Measurements from ENCODE around the gene NBR1. TPM values are rescaled to one million over a fixed set of nuclear protein-coding genes. Genes with fewer than 3 reads are reported as not detected.
"Not testable (repeated sequence)": the region's sequence is repeated elsewhere in the genome, so short reads cannot be mapped to it uniquely, and the experiment has no call there.

Gene NBR1
- total RNA-seq, 2 experiments from 2014 or later: 62.0 to 65.9 TPM

DNA sequence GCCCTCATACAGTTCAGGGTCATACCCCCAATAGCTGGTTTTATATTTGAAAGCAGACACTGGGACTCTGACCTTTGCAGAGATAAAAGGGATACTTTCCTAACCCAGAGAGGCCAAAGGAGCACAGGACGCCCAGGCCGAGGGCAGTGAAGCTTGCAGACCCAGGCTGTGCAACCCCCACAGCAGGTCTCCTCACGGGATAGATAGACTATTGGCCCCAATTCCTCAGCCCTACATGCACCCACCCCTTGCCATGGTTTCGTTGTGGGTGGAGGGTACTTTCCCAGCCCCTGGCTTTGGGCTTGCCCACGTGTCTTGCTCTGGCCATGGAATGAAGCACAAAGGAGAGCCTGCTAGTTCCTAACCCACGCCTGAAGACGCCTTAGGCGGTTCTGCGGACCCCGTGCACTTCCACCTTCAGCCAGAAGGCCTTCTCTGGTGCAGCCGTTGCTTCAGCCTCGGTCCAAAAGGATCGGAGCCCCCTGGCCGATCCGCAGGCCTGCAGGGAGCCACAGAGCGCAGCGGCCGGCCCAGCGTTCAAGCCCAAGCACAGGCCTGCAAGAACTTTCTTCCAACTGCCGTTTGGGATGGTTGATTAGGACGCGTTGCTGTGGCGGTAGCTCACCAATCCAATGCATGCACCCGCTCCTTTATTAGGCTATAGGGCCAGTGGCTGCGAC is 36.1 kb upstream of the NBR1 start:
- peaks cover 12% of the 10 kb centered on the region for H3K36me3 Mint-ChIP-seq
- H3K9me3 Mint-ChIP-seq: no peaks in the 10 kb centered on the region
- intact Hi-C loops (cut with micrococcal nuclease): no loop called here
- ChIA-PET POLR2A (no interaction called here), CTCF (no interaction called here)
- H3K27me3 Mint-ChIP-seq: no peaks in the 10 kb centered on the region
- DNase-seq: no peak
- H3K4me1 Mint-ChIP-seq (ENCODE audit: low read depth): peaks cover 12% of the 10 kb centered on the region
- no peak overlapping the region for H3K4me3 Mint-ChIP-seq
- H3K27ac Mint-ChIP-seq: no peak overlapping the region

DNA sequence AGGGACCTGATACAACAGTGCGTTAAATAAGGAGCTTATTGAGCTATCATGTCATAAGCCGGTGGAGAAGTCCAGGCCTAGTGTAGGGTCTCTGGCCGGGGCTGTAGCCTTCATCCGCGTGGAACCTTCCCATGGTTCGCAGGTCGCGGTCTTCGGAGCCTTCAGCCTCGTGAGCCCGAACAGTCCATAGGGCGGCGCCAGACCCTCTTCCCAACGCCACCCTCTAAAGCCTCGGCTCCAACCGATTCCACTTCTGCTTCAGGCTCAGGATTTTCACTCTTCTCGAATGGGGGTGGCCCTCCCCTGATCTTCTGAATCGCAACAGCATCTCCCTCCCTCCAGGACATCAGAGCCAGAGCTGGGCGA is 35.6 kb upstream of the NBR1 start:
- Mint-ChIP-seq H3K9me3 (no peaks in the 10 kb centered on the region), H3K27me3 (no peaks in the 10 kb centered on the region), H3K36me3 (peaks cover 12% of the 10 kb centered on the region), H3K4me3 (no peak overlapping the region), H3K4me1 (ENCODE audit: low read depth) (peaks cover 12% of the 10 kb centered on the region), H3K27ac (no peak overlapping the region)
- intact Hi-C loops (cut with micrococcal nuclease): no loop called here
- ChIA-PET CTCF (no interaction called here), POLR2A (no interaction called here)
- DNase-seq: no peak

DNA sequence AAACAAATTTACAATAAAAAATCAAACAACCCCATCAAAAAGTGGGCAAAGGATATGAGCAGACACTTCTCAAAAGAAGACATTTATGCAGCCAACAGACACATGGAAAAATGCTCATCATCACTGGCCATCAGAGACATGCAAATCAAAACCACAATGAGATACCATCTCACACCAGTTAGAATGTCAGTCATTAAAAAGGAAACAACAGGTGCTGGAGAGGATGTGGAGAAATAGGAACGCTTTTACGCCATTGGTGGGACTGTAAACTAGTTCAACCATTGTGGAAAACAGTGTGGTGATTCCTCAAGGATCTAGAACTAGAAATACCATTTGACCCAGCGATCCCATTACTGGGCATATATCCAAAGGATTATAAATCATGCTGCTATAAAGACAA is 34.4 kb upstream of the NBR1 start:
- H3K9me3 Mint-ChIP-seq; H3K4me1 Mint-ChIP-seq (ENCODE audit: low read depth); intact Hi-C loops (cut with micrococcal nuclease); H3K27me3 Mint-ChIP-seq; POLR2A ChIA-PET; DNase-seq; H3K4me3 Mint-ChIP-seq; H3K27ac Mint-ChIP-seq; CTCF ChIA-PET: not testable (repeated sequence)
- H3K36me3 Mint-ChIP-seq: peaks cover 12% of the 10 kb centered on the region

DNA sequence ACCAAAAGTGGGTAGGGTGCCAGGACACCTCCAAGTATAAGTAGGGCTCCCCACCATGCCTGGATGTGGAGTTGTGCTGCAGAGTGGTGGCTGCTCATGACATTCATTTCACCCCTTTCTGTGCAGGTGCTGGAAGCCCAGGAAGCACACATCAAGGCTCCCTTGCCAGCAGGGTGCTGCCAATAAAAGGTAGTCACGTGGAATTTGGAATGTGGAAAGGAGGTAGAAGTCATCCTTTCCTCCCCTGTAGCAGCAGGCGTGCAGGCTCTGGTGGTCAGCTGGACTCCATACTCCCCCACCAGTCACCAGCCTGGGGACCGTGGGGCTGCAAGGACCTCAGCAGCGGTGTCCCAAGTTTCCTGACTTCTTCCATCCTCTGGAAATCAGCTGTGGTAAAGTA is 32.5 kb upstream of the NBR1 start:
- H3K9me3 Mint-ChIP-seq; H3K27ac Mint-ChIP-seq; DNase-seq; H3K4me1 Mint-ChIP-seq (ENCODE audit: low read depth); CTCF ChIA-PET; POLR2A ChIA-PET; H3K27me3 Mint-ChIP-seq; H3K4me3 Mint-ChIP-seq; intact Hi-C loops (cut with micrococcal nuclease): not testable (repeated sequence)
- peaks cover 10% of the 10 kb centered on the region for H3K36me3 Mint-ChIP-seq

DNA sequence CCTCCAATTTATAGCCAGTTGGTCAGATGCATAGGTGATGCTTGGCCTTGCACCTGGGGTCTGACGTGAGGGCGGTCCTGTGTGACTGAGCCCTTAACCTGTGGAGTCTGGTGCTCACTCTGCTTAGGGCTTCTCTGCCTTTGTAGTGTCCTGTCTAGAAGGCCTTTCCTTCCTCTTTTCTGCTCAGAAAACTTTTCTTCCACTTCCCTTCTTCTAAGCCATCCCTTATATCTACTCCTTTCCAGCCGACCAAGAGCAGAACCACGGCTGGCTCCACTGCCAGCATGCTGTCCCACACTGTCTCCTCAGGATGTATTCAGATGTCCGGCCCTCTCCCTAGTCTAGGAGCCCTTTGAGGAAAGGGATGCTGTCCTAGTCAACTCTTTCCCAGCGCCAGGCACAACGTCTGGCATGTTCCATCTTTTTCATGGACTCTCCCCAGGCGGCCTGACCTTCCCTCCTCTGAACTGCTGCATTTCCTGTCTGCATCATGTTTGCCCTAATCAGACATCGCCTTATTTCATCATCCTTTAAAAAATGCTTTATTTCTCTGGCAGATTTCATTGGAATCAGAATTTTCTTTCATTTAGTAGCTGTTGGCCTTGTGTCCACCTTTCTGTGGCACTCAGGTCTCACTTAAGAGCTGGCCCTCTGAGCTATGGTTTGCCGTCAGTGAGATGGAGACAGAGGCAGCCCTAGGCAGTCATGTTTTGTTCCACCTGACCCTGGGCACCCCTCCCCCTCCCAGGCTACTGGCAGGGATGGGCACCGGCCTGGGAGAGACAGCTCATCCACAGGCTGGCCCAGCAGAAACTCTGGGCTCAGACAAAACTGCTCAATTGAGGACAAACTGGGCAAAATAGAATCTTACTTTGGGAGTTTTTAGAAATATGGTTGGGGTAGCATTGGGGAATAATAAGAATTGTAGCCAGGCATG is 30.4 kb upstream of the NBR1 start:
- POLR2A ChIA-PET: no interaction called here
- CTCF ChIA-PET: interaction anchor here (0.6 kb wide), 1 partner anchor 8 kb away, joined by 3 read pairs; no protein-coding TSS in a partner anchor
- intact Hi-C loops (cut with micrococcal nuclease): no loop called here
- Mint-ChIP-seq H3K9me3 (no peaks in the 10 kb centered on the region), H3K36me3 (peaks cover under 1% of the 10 kb centered on the region), H3K4me3 (no peak overlapping the region), H3K27me3 (no peaks in the 10 kb centered on the region), H3K4me1 (ENCODE audit: low read depth) (peaks cover 9% of the 10 kb centered on the region), H3K27ac (no peak overlapping the region)
- no peak for DNase-seq

DNA sequence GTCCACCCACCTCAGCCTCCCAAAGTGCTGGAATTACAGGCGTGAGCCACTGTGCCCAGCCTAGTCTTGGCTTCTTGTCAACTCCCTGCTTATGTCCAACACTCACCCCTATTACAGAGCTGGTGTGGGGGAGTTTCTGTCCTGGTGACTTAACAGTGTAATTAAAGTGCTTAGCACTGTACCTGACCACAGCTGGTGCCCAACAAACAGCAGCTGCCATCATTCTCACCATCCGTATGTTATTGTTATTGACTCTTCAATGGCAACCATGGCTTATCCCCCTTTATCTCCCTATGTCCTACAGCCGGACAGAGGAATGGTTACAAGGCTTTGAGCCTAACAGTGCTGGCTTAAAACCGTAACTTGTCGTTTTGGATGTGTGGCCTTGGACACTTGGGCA is 28.9 kb upstream of the NBR1 start:
- no peaks in the 10 kb centered on the region for H3K36me3 Mint-ChIP-seq
- no peak for DNase-seq
- H3K4me1 Mint-ChIP-seq (ENCODE audit: low read depth): no peaks in the 10 kb centered on the region
- intact Hi-C loops (cut with micrococcal nuclease): no loop called here
- ChIA-PET POLR2A (no interaction called here), CTCF (no interaction called here)
- no peaks in the 10 kb centered on the region for H3K9me3 Mint-ChIP-seq
- H3K27ac Mint-ChIP-seq: no peak overlapping the region
- H3K27me3 Mint-ChIP-seq: no peaks in the 10 kb centered on the region
- H3K4me3 Mint-ChIP-seq: no peak overlapping the region

DNA sequence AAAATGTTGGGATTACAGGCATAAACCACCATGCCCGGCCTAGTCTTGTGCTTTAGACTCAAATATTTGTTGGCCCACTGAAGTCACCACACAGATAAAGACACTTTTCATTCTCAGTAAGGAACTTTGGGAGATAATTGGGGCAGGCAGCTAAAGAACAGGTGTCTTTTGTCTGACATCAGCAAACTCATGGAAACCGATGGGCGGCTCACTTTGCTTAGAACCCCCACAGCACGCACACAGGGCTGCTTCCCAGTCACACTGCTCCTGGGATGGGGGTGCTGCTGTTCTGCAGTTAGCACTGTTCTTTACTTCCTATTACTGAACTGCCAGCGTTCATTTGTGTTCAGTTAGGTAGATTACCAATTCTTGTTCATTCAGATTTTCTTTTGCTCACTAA is 27.8 kb upstream of the NBR1 start:
- Mint-ChIP-seq H3K36me3 (no peaks in the 10 kb centered on the region), H3K4me3 (no peak overlapping the region), H3K9me3 (no peaks in the 10 kb centered on the region), H3K4me1 (ENCODE audit: low read depth) (no peaks in the 10 kb centered on the region), H3K27me3 (no peaks in the 10 kb centered on the region), H3K27ac (no peak overlapping the region)
- no peak for DNase-seq
- ChIA-PET CTCF (no interaction called here), POLR2A (no interaction called here)
- intact Hi-C loops (cut with micrococcal nuclease): no loop called here

DNA sequence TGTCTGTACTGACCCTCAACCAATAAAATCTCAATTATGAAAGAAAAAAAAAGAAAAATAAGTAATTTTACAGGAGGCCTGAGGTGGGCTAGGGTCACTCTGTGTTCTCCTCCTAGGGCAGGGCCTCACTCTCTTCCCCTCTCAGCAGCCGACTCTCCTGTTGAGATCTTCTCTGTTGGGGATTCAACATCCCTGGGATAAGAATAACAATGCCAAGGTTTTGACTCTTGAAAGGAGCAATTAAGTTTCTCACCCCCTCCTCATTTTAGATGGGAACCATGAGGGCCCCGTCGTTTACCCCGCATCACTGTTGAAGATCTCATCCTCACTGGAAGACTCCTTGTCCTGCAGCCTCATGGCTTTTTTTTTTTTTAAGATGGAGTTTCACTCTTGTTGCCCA is 24.4 kb upstream of the NBR1 start:
- H3K36me3 Mint-ChIP-seq: peaks cover 1% of the 10 kb centered on the region
- no peaks in the 10 kb centered on the region for H3K4me1 Mint-ChIP-seq (ENCODE audit: low read depth)
- no peaks in the 10 kb centered on the region for H3K9me3 Mint-ChIP-seq
- no peak overlapping the region for H3K27ac Mint-ChIP-seq
- no peak overlapping the region for H3K4me3 Mint-ChIP-seq
- POLR2A ChIA-PET: no interaction called here
- DNase-seq: no peak
- CTCF ChIA-PET: no interaction called here
- intact Hi-C loops (cut with micrococcal nuclease): no loop called here
- no peaks in the 10 kb centered on the region for H3K27me3 Mint-ChIP-seq

DNA sequence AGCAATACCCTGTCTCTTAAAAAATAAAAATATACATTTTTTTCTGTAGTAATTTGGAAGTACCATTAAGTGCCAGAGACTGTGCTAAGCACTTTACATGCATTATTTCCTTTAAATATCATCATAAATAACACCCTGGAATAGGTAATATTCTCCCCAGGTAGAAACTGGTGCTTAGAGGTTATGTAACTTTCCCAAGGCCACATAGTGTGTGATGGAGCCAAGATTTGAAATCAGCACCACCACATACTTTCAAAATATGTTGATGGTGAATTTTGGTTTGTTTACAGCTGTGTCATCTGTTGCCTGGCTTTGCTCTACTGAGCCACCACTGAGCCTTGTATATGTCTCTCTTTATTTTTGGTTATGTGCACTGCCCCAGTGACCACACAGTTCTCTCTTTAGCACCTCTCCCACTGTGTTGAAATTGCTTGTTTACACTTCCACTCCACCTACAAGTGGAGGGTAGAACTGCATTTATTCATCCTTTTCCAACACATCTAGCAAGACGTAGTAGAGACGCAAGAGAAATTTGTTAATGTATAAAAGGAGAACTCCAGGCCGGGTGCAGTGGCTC is 19.0 kb upstream of the NBR1 start:
- Mint-ChIP-seq H3K36me3 (peaks cover 9% of the 10 kb centered on the region), H3K27ac (no peak overlapping the region), H3K4me1 (ENCODE audit: low read depth) (no peaks in the 10 kb centered on the region), H3K9me3 (peaks cover 7% of the 10 kb centered on the region), H3K4me3 (no peak overlapping the region), H3K27me3 (no peaks in the 10 kb centered on the region)
- ChIA-PET POLR2A (interaction anchor here (1.2 kb wide), 1 partner anchor 17 kb away, joined by 3 read pairs; no protein-coding TSS in a partner anchor), CTCF (no interaction called here)
- DNase-seq: no peak
- intact Hi-C loops (cut with micrococcal nuclease): no loop called here

DNA sequence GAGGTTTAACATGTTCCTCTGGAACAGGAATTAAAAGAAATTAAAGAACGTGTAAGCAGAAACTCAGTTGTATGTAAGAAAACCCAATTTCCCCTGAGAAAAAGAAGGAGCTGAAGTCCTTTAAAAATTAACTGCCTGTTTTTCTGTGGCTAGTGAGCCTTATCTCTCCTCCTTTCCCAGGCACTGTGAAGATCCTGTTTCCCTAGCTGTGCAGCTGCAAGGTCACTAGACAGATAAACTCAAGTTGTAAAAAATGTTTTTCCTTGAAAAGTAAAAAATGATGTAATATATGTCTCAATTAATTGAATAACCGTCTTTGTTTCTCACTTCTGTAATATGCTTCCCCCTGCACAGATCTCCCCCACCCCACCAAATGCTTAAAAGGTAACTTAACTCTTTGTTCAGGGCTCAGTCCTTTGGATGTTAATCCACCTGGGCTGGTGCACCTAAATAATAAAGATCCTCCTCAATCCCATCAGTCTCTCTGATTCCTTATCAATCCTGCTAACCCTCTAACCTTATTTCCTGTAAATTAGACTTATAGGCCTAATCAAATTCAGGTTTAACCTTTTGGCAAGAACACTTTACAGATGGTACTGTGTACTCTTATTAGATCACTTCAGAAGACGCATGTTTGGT is 17.7 kb upstream of the NBR1 start:
- H3K36me3 Mint-ChIP-seq; H3K27ac Mint-ChIP-seq; intact Hi-C loops (cut with micrococcal nuclease); CTCF ChIA-PET; H3K4me3 Mint-ChIP-seq; DNase-seq; H3K27me3 Mint-ChIP-seq; H3K9me3 Mint-ChIP-seq; H3K4me1 Mint-ChIP-seq (ENCODE audit: low read depth): not testable (repeated sequence)
- POLR2A ChIA-PET: interaction anchor here (1.1 kb wide), 1 partner anchor 16 kb away, joined by 3 read pairs; no protein-coding TSS in a partner anchor

DNA sequence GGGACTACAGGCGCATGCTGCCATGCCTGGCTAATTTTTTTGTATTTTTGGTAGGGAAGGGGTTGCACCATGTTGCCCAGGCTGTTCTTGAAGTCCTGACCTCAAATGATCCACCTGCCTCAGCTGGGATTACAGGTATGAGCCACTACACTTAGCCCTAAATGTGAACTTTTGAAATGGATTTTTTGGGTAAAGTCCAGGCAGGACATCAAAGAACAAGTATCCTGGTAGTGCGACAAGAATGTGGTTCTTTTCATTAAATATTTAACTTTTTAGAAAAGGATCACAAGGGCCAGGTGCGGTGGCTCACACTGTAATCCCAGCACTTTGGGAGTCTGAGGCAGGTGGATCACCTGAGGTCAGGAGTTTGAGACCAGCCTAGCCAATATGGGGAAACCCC is 15.3 kb upstream of the NBR1 start:
- Mint-ChIP-seq H3K27ac (no peak overlapping the region), H3K9me3 (peaks cover 7% of the 10 kb centered on the region), H3K36me3 (peaks cover 8% of the 10 kb centered on the region), H3K27me3 (no peaks in the 10 kb centered on the region), H3K4me3 (no peak overlapping the region), H3K4me1 (ENCODE audit: low read depth) (no peaks in the 10 kb centered on the region)
- CTCF ChIA-PET: no interaction called here
- DNase-seq: no peak
- POLR2A ChIA-PET: no interaction called here
- intact Hi-C loops (cut with micrococcal nuclease): no loop called here

DNA sequence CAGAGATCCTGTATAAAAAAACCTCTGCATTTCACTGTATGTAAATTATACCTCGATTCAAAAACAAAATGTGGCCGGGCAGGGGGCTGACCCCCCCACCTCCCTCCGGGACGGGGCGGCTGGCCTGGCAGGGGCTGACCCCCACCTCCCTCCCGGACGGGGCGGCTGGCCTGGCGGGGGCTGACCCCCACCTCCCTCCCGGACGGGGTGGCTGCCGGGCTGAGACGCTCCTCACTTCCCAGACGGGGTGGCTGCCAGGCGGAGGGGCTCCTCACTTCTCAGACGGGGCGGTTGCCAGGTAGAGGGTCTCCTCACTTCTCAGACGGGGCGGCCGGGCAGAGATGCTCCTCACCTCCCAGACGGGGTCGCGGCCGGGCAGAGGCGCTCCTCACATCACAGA is 11.8 kb upstream of the NBR1 start:
- POLR2A ChIA-PET; DNase-seq; H3K27ac Mint-ChIP-seq; H3K27me3 Mint-ChIP-seq; CTCF ChIA-PET; H3K9me3 Mint-ChIP-seq; H3K4me1 Mint-ChIP-seq (ENCODE audit: low read depth); H3K4me3 Mint-ChIP-seq; intact Hi-C loops (cut with micrococcal nuclease); H3K36me3 Mint-ChIP-seq: not testable (repeated sequence)
